Measurements from ENCODE around the gene KCNH1. TPM values are rescaled to one million over a fixed set of nuclear protein-coding genes. Genes with fewer than 3 reads are reported as not detected.
"Not testable (repeated sequence)": the region's sequence is repeated elsewhere in the genome, so short reads cannot be mapped to it uniquely, and the experiment has no call there.

KCNH1 gene
- total RNA-seq, 1 donor from 2014 or later, result not detected

- TF ChIP-seq, protein P1, sequence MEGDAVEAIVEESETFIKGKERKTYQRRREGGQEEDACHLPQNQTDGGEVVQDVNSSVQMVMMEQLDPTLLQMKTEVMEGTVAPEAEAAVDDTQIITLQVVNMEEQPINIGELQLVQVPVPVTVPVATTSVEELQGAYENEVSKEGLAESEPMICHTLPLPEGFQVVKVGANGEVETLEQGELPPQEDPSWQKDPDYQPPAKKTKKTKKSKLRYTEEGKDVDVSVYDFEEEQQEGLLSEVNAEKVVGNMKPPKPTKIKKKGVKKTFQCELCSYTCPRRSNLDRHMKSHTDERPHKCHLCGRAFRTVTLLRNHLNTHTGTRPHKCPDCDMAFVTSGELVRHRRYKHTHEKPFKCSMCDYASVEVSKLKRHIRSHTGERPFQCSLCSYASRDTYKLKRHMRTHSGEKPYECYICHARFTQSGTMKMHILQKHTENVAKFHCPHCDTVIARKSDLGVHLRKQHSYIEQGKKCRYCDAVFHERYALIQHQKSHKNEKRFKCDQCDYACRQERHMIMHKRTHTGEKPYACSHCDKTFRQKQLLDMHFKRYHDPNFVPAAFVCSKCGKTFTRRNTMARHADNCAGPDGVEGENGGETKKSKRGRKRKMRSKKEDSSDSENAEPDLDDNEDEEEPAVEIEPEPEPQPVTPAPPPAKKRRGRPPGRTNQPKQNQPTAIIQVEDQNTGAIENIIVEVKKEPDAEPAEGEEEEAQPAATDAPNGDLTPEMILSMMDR (IDR thresholded peaks at IDR 0.05), result no peak
- ATAC-seq (no peak), DNase-seq (no peak)
- Histone ChIP-seq H3K4me3 (no peak overlapping the region), H3K27ac (no peak overlapping the region), H3K27me3 (no peaks in the 10 kb centered on the region), H3K4me1 (no peaks in the 10 kb centered on the region), H3K36me3 (no peaks in the 10 kb centered on the region), H3K9me3 (no peaks in the 10 kb centered on the region)
- intact Hi-C loops (cut with DNase I), result no loop called here
These were observed 182.7 kb downstream of the KCNH1 start for GRCh38 chr1:210951279-210951678.

- H3K27ac ChIP-seq; H3K27me3 ChIP-seq; intact Hi-C loops (cut with DNase I); H3K4me3 ChIP-seq; H3K4me1 ChIP-seq; H3K36me3 ChIP-seq; H3K9me3 ChIP-seq: not testable (repeated sequence)
- ATAC-seq, result peak; percentile 77
- peak; percentile 71 for DNase-seq
- TF ChIP-seq, protein P1 (IDR thresholded peaks at IDR 0.05), result peak; percentile 45
These were observed 183.9 kb downstream of the KCNH1 start for GRCh38 chr1:210949940-210950546.

GRCh38 chr1:210949489-210949888 lies 184.5 kb downstream of the KCNH1 start:
- no peaks in the 10 kb centered on the region for H3K36me3 ChIP-seq
- TF ChIP-seq, protein P1 (IDR thresholded peaks at IDR 0.05), result no peak
- intact Hi-C loops (cut with DNase I), result no loop called here
- ATAC-seq (no peak), DNase-seq (no peak)
- H3K4me3 ChIP-seq, result no peak overlapping the region
- H3K4me1 ChIP-seq, result no peaks in the 10 kb centered on the region
- H3K27ac ChIP-seq, result no peak overlapping the region
- H3K27me3 ChIP-seq, result no peaks in the 10 kb centered on the region
- H3K9me3 ChIP-seq, result no peaks in the 10 kb centered on the region

DNA sequence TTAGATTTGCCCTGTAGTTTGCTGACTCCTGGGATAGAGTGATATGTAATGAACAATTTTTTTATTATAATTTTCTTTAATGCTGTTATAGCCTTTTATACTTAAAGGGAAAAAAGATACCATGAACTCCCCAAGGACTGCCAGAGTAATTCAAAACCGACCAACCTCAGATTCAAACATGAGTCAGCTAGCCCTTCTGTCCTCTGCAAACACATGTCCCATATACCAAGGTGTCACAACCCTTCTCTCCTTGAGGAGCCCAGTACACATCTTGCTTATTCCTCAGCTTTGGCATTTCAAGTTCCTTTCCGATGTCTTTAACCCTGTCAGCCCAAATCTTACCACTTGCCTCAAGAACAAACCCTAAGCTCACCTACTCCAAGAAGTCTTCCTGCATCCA lies 184.9 kb downstream of the KCNH1 start:
- H3K9me3 ChIP-seq, result no peaks in the 10 kb centered on the region
- TF ChIP-seq, protein P1 (IDR thresholded peaks at IDR 0.05), result no peak
- H3K4me1 ChIP-seq, result no peaks in the 10 kb centered on the region
- no peaks in the 10 kb centered on the region for H3K36me3 ChIP-seq
- no peaks in the 10 kb centered on the region for H3K27me3 ChIP-seq
- DNase-seq (no peak), ATAC-seq (no peak)
- H3K27ac ChIP-seq, result no peak overlapping the region
- intact Hi-C loops (cut with DNase I), result no loop called here
- no peak overlapping the region for H3K4me3 ChIP-seq

- DNase-seq, result no peak
- Histone ChIP-seq H3K4me1 (no peaks in the 10 kb centered on the region), H3K27ac (no peak overlapping the region), H3K36me3 (no peaks in the 10 kb centered on the region), H3K4me3 (no peak overlapping the region), H3K9me3 (no peaks in the 10 kb centered on the region), H3K27me3 (no peaks in the 10 kb centered on the region)
- intact Hi-C loops (cut with DNase I), result no loop called here
- TF ChIP-seq, protein P1 (IDR thresholded peaks at IDR 0.05), result no peak
- ATAC-seq, result no peak
These were observed 189.7 kb downstream of the KCNH1 start for GRCh38 chr1:210944252-210944651.

GRCh38 chr1:210942513-210942912 lies 191.4 kb downstream of the KCNH1 start:
- Histone ChIP-seq H3K4me3 (no peak overlapping the region), H3K27ac (no peak overlapping the region), H3K4me1 (no peaks in the 10 kb centered on the region), H3K9me3 (no peaks in the 10 kb centered on the region), H3K36me3 (no peaks in the 10 kb centered on the region), H3K27me3 (no peaks in the 10 kb centered on the region)
- ATAC-seq (no peak), DNase-seq (no peak)
- intact Hi-C loops (cut with DNase I), result no loop called here
- TF ChIP-seq, protein P1 (IDR thresholded peaks at IDR 0.05), result no peak
